Common myeloid progenitor, CD34-positive (primary cell): ENCODE measurements around the gene NRCAM.

Experiments
- CTCF ChIA-PET: fragments of 350-600 bp; sonication (Branson Sonifier 250); formaldehyde crosslinking; loops from one replicate; lab custom pipeline; 2021; ENCODE audit warnings: antibody characterized with exemption; lab: Charles Lee
- POLR2A ChIA-PET: fragments of 350-600 bp; sonication (Branson Sonifier 250); formaldehyde crosslinking; loops from one replicate; lab custom pipeline; 2021; ENCODE audit warnings: antibody characterized with exemption; lab: Charles Lee
- DNase-seq, 3 donors: peaks; one replicate each; pipeline versions ENCODE4 v3.0.0 to v3.0.0-alpha.2; 2013
- H3K27ac ChIP-seq, 2 experiments: 1 replicate in 1 of 2; 2 replicates in 1 of 2; pipeline ENCODE4 v1.7.0; 2013; ENCODE audit warnings: inconsistent platforms in 2 of 2, low read length in 2 of 2, mild to moderate bottlenecking in 2 of 2, low read depth in 1 of 2, moderate library complexity in 1 of 2; ENCODE audit not compliant: severe bottlenecking in 2 of 2, insufficient read depth in 1 of 2, poor library complexity in 1 of 2
- H3K27me3 ChIP-seq, 5 experiments: replicated peaks in 2 of 5; 1 replicate in 3 of 5; 2 replicates in 2 of 5; pipeline versions ENCODE4 v1.6.1 to v1.7.0; 2013; ENCODE audit warnings: low read length in 4 of 5, mild to moderate bottlenecking in 2 of 5, moderate library complexity in 2 of 5, inconsistent platforms in 1 of 5; ENCODE audit not compliant: insufficient read depth in 5 of 5, control insufficient read depth in 4 of 5
- H3K36me3 ChIP-seq, 4 experiments: 1 replicate in 2 of 4; 2 replicates in 2 of 4; pipeline versions ENCODE4 v1.6.1 to v1.7.0; 2013; ENCODE audit warnings: low read length in 3 of 4, control low read depth in 1 of 4, mild to moderate bottlenecking in 1 of 4; ENCODE audit not compliant: control insufficient read depth in 4 of 4, insufficient read depth in 4 of 4
- H3K4me1 ChIP-seq, 4 experiments: 1 replicate in 3 of 4; 2 replicates in 1 of 4; pipeline versions ENCODE4 v1.6.1 to v1.7.1; 2013; ENCODE audit warnings: low read length in 3 of 4, mild to moderate bottlenecking in 3 of 4, control low read depth in 1 of 4, inconsistent platforms in 1 of 4, moderate library complexity in 1 of 4; ENCODE audit not compliant: control insufficient read depth in 4 of 4, insufficient read depth in 4 of 4; ENCODE audit errors: control extremely low read depth in 1 of 4
- H3K4me3 ChIP-seq, 7 experiments: 1 replicate in 4 of 7; 2 replicates in 3 of 7; pipeline versions ENCODE4 v1.5.1 to v1.7.0; 2013; ENCODE audit warnings: mild to moderate bottlenecking in 7 of 7, low read length in 6 of 7, moderate library complexity in 6 of 7, inconsistent platforms in 2 of 7, low read depth in 2 of 7, control low read depth in 1 of 7; ENCODE audit not compliant: insufficient read depth in 4 of 7, control insufficient read depth in 1 of 7; ENCODE audit errors: extremely low read depth in 1 of 7
- H3K9me3 ChIP-seq, 5 experiments: 1 replicate in 4 of 5; 2 replicates in 1 of 5; pipeline versions ENCODE4 v1.6.1 to v1.7.1; 2013; ENCODE audit warnings: low read length in 4 of 5, mild to moderate bottlenecking in 2 of 5, inconsistent platforms in 1 of 5, low read depth in 1 of 5, moderate library complexity in 1 of 5; ENCODE audit not compliant: control insufficient read depth in 4 of 5, insufficient read depth in 2 of 5; ENCODE audit errors: control extremely low read depth in 1 of 5
- WGBS: methylation state at CpG from one replicate; pipeline ENCODE4 v1.1.5; 2013; ENCODE audit not compliant: insufficient coverage; 5-methylcytosine and 5-hydroxymethylcytosine counted together

Gene NRCAM

DNA sequence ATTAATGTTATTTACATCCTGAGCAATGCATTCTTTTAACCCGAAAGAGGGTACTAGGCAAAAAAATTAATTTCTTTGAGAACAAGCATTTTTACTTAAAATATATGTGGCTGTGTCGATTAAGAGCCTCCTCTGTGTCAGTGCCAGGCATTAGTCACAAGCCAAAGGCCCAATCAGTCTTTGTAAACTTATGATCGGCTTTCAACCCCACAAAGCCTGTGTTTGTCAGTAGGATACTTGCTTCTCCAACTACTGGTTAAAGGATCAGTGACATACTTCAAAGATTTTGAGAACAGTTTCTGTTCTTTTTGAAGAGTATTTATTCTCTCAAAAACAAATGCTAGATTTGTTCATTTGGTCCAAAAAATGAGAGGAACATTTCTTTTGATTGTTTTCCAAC is 159.3 kb downstream of the NRCAM start:
- ChIA-PET POLR2A (no interaction called here), CTCF (interaction anchor here (1.5 kb wide), 1 partner anchor 116 kb away, joined by 4 read pairs; no protein-coding TSS in a partner anchor)
- Histone ChIP-seq H3K4me3 (no peak overlapping the region), H3K4me1 (peaks cover 0 to 8% (median 1%) of the 10 kb centered on the region in 4 experiments), H3K36me3 (no peaks in the 10 kb centered on the region), H3K9me3 (no peaks in the 10 kb centered on the region), H3K27ac (no peak overlapping the region), H3K27me3 (peaks cover 0 to 7% (median 0%) of the 10 kb centered on the region in 5 experiments)
- WGBS = 100% methylated on average over 2 of the region's 3 CpGs
- no peak for DNase-seq

DNA sequence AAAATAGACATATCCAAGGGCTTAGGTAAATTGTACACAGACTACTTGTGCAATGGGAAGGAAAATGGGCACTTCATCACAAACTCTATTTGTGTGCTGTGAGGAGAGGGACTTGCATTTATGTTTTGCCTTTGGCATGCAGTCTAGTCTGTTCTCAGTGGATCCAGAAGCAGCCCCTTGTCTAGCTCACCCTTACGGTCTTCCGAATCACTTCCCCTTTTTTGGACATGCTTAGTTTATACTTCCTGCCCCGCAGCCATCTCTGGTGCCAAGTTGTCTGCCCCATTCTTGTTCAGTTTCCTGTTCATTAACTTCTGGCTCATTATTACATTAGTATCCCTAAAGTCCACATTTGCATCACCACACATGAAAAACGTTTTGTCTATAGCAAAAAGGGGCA is 161.6 kb downstream of the NRCAM start:
- no peak overlapping the region for H3K27ac ChIP-seq
- H3K27me3 ChIP-seq = peaks cover 0 to 10% (median 8%) of the 10 kb centered on the region in 5 experiments
- H3K9me3 ChIP-seq = no peaks in the 10 kb centered on the region
- CTCF ChIA-PET = no interaction called here
- no peaks in the 10 kb centered on the region for H3K36me3 ChIP-seq
- H3K4me1 ChIP-seq = peaks cover 0 to 8% (median 1%) of the 10 kb centered on the region in 4 experiments
- 0% methylated on average over 3 of the region's 4 CpGs for WGBS
- no peak overlapping the region for H3K4me3 ChIP-seq
- DNase-seq = peak; percentile 42 to 89 (median 70)
- POLR2A ChIA-PET = no interaction called here

DNA sequence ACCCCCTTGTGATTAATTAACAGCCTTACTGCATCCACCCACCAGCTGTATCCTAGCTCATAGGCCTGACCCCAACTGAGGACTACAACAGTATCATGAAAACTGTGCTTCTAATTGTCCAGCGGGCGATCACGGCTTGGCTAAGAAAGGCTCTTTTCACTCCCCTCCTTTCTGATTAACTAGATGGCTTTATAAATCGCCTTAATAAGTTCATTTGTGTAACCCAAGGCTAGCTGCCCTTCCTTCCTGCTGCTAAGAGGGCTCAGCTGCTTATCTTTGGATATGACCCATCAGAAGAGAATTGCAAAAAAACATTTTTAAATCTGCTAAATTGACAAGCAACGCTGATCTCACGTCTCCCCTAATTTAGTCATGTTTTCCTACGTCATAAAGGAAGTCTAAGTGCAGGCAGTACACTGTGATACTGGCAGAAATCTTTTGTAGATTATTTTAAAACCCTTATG is 163.1 kb downstream of the NRCAM start:
- Histone ChIP-seq H3K4me3 (no peak overlapping the region), H3K4me1 (peaks cover 0 to 8% (median 1%) of the 10 kb centered on the region in 4 experiments), H3K9me3 (no peaks in the 10 kb centered on the region), H3K36me3 (no peaks in the 10 kb centered on the region), H3K27me3 (peaks cover 0 to 12% (median 10%) of the 10 kb centered on the region in 5 experiments), H3K27ac (no peak overlapping the region)
- 85% methylated on average over 7 of the region's 7 CpGs for WGBS
- ChIA-PET CTCF (interaction anchor here (1.6 kb wide), 1 partner anchor 8 kb away, joined by 4 read pairs; no protein-coding TSS in a partner anchor), POLR2A (no interaction called here)
- peak in 1 of 3 donors; percentile 22 for DNase-seq

DNA sequence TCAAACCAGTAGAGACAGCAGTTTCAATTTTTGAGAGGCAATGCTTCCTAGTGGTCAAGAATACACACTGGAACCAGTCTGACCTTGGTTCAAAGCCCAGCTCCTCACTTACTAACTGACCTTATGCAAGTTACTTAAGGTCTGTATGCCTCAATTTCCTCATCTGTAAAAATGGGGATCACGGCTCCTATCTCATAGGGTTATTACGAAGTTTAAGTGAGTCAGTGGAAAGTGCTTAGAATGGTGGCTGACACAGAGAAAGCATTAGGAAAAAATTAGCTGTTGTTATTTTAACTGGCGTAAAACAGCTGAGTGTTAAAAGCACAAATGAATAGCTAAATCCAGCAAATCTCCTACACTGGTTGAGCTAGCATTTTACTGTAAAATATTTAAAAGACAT is 163.7 kb downstream of the NRCAM start:
- H3K4me1 ChIP-seq = peaks cover 0 to 8% (median 1%) of the 10 kb centered on the region in 4 experiments
- CTCF ChIA-PET = interaction anchor here (1.6 kb wide), 1 partner anchor 8 kb away, joined by 4 read pairs; no protein-coding TSS in a partner anchor
- H3K27me3 ChIP-seq = peaks cover 0 to 16% (median 12%) of the 10 kb centered on the region in 5 experiments
- H3K27ac ChIP-seq = no peak overlapping the region
- POLR2A ChIA-PET = no interaction called here
- WGBS = 100% methylated on average over 2 of the region's 3 CpGs
- DNase-seq = no peak
- H3K9me3 ChIP-seq = no peaks in the 10 kb centered on the region
- no peak overlapping the region for H3K4me3 ChIP-seq
- no peaks in the 10 kb centered on the region for H3K36me3 ChIP-seq

DNA sequence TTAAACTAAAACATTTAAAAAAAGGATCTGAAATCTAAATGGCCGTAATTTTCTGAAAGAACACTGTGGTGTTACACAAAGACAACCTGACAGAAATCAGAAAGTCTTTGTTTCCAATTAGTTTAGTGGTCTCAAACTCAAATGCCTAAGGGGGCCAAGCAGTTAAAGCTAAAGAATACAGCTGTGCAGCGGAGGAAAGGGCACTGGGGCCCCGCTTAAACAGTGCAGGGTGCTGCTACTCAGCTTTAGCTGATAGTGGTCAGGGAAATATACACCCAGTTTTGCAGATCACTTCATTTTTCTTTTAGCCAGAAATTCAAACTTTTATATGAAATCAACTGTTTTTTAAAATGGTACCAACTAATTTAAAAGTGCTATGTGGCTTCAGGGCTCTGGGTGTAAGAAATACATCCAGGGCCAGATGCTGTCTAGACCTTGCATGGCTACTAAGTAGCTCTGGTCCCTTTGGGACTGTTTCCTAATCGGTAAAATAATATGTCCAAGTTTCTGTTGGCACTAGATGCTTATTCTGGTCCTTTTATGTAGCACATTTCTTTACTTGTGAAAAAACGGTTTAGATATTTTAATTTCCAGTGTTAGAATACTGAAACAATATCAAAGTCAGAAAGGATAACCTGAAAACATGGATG is 164.3 kb downstream of the NRCAM start:
- CTCF ChIA-PET = no interaction called here
- 94% methylated on average over 4 of the region's 5 CpGs for WGBS
- H3K27me3 ChIP-seq = peaks cover 0 to 16% (median 12%) of the 10 kb centered on the region in 5 experiments
- H3K27ac ChIP-seq = no peak overlapping the region
- peaks cover 0 to 8% (median 1%) of the 10 kb centered on the region in 4 experiments for H3K4me1 ChIP-seq
- no peaks in the 10 kb centered on the region for H3K9me3 ChIP-seq
- no peak for DNase-seq
- POLR2A ChIA-PET = no interaction called here
- H3K4me3 ChIP-seq = no peak overlapping the region
- no peaks in the 10 kb centered on the region for H3K36me3 ChIP-seq

DNA sequence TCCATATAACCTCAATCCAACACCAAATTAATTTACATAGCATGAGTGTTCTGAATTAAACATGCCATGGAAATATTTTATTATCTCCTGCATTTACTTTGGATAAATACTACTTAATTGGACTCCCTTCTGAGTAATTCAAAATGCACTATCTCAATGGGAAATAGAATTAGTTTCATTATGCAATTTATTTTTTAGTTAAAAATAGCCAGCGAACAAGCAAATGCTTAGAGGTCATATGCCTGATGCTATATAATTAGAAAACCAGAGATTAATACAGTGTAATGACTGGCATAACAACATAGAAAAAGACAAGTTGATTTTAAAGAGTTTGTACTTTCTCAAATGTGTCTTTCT is 165.1 kb downstream of the NRCAM start:
- H3K36me3 ChIP-seq = no peaks in the 10 kb centered on the region
- no peak for DNase-seq
- H3K9me3 ChIP-seq = no peaks in the 10 kb centered on the region
- no peak overlapping the region for H3K4me3 ChIP-seq
- CTCF ChIA-PET = no interaction called here
- peaks cover 0 to 8% (median 1%) of the 10 kb centered on the region in 4 experiments for H3K4me1 ChIP-seq
- POLR2A ChIA-PET = no interaction called here
- no peak overlapping the region for H3K27ac ChIP-seq
- WGBS = no CpG with 5 or more reads among the region's 1 CpG
- H3K27me3 ChIP-seq = peaks cover 0 to 16% (median 12%) of the 10 kb centered on the region in 5 experiments

DNA sequence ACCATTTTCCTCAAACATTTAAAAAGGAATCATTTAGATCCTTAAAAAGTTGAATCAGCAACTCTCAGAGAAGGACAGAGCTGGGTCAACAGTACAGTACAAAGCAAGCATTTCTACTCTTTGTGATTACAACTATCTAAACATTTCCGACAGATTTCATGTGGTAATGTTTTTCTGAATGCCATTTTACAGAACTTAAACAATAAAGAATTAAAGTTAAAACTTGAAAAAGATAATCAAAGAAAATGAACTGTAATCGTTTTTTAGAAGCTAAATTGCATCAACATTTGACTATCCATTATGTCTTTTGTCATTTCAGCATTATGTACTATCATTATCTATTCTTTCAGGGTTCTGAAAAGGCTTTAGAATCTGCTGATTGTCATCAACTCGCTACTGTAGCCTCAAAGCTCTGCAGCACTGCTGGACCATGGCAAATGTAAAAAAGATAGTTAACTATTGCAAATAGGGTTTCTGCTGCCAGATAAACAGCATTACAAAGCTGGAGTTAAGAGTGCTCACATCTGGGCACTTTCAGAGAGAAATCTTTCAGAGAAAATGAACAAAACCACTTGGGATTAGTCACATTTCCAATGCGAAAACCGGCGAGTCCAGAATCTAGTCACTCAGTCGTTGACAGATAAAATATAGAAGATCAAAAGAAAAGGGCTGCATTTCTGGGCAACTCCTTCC is 165.6 kb downstream of the NRCAM start:
- Histone ChIP-seq H3K36me3 (no peaks in the 10 kb centered on the region), H3K4me3 (no peak overlapping the region), H3K27ac (no peak overlapping the region), H3K4me1 (peaks cover 0 to 8% (median 1%) of the 10 kb centered on the region in 4 experiments), H3K27me3 (peaks cover 0 to 16% (median 10%) of the 10 kb centered on the region in 5 experiments), H3K9me3 (no peaks in the 10 kb centered on the region)
- WGBS = 98% methylated on average over 5 of the region's 7 CpGs
- DNase-seq = no peak
- POLR2A ChIA-PET = no interaction called here
- CTCF ChIA-PET = no interaction called here
